ENCODE results near the gene PRKAR1B. TPM values are rescaled to one million over a fixed set of nuclear protein-coding genes. Genes with fewer than 3 reads are reported as not detected.
A peak's percentile ranks its signal among the peaks of the same experiment; 100 is the strongest.

PRKAR1B gene
- total and polyA plus RNA-seq, 4 donors = 53.1 to 238 (median 162) TPM

GRCh38 chr7:587767-588166 lies 139.3 kb downstream of the PRKAR1B start:
- no peak for DNase-seq (ENCODE audit: low read depth in 4 of 6, low spot score in 6 of 6)
- WGBS (ENCODE audit: insufficient coverage) = 87% methylated on average over 12 of the region's 12 CpGs

DNA sequence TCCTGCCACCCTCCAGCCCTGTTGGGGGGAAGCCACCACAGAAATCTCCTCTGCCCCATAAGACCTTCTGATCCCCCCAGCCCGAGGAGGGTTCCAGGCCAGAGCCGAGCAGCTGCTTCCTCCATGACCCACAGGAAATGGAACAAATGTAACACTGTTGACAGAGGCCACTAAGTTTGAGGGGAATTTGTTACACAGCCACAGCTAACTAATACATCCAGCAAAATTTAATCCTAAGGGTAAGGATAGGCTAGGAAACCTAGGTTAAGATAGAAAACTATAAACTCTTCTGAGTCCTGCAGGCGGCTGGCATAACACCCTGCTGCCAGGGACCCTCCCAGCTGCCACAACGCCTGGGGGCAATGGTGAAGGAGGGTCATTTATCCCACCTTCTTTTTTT lies 140.6 kb downstream of the PRKAR1B start:
- H3K27me3 ChIP-seq (ENCODE audit: control insufficient read depth, insufficient read depth, low read length) = no peaks in the 10 kb centered on the region
- H3K27ac ChIP-seq (ENCODE audit: low read depth, low read length) = no peak overlapping the region
- H3K9me3 ChIP-seq (ENCODE audit: control insufficient read depth, insufficient read depth, low read length) = no peaks in the 10 kb centered on the region
- WGBS (ENCODE audit: insufficient coverage) = no CpG with 5 or more reads among the region's 4 CpGs
- H3K36me3 ChIP-seq (ENCODE audit: control insufficient read depth, insufficient read depth, low read length) = peaks cover 89% of the 10 kb centered on the region
- no peak overlapping the region for H3K4me3 ChIP-seq (ENCODE audit: low read depth, low read length)
- peaks cover 32% of the 10 kb centered on the region for H3K4me1 ChIP-seq (ENCODE audit: control insufficient read depth, insufficient read depth, low read length)
- DNase-seq (ENCODE audit: low read depth in 4 of 6, low spot score in 6 of 6) = no peak

More at GRCh38 chr7:587767-588166, 139.3 kb downstream of the PRKAR1B start:
- peaks cover 89% of the 10 kb centered on the region for H3K36me3 ChIP-seq (ENCODE audit: control insufficient read depth, insufficient read depth, low read length)
- H3K4me3 ChIP-seq (ENCODE audit: low read depth, low read length) = no peak overlapping the region
- peak overlapping the region; percentile 73 for H3K27ac ChIP-seq (ENCODE audit: low read depth, low read length)
- H3K4me1 ChIP-seq (ENCODE audit: control insufficient read depth, insufficient read depth, low read length) = peaks cover 42% of the 10 kb centered on the region
- H3K9me3 ChIP-seq (ENCODE audit: control insufficient read depth, insufficient read depth, low read length) = no peaks in the 10 kb centered on the region
- no peaks in the 10 kb centered on the region for H3K27me3 ChIP-seq (ENCODE audit: control insufficient read depth, insufficient read depth, low read length)

GRCh38 chr7:585873-586272 lies 141.2 kb downstream of the PRKAR1B start:
- H3K27ac ChIP-seq (ENCODE audit: low read depth, low read length) = no peak overlapping the region
- 80% methylated on average over 5 of the region's 6 CpGs for WGBS (ENCODE audit: insufficient coverage)

GRCh38 chr7:585229-585711 lies 141.8 kb downstream of the PRKAR1B start:
- no peak for DNase-seq (ENCODE audit: low read depth in 4 of 6, low spot score in 6 of 6)
- no peaks in the 10 kb centered on the region for H3K9me3 ChIP-seq (ENCODE audit: control insufficient read depth, insufficient read depth, low read length)
- no peak overlapping the region for H3K27ac ChIP-seq (ENCODE audit: low read depth, low read length)
- 95% methylated on average over 17 of the region's 18 CpGs for WGBS (ENCODE audit: insufficient coverage)
- H3K27me3 ChIP-seq (ENCODE audit: control insufficient read depth, insufficient read depth, low read length) = no peaks in the 10 kb centered on the region
- no peak overlapping the region for H3K4me3 ChIP-seq (ENCODE audit: low read depth, low read length)
- peaks cover 20% of the 10 kb centered on the region for H3K4me1 ChIP-seq (ENCODE audit: control insufficient read depth, insufficient read depth, low read length)
- H3K36me3 ChIP-seq (ENCODE audit: control insufficient read depth, insufficient read depth, low read length) = peaks cover 80% of the 10 kb centered on the region

More at GRCh38 chr7:585873-586272, 141.2 kb downstream of the PRKAR1B start:
- no peak overlapping the region for H3K4me3 ChIP-seq (ENCODE audit: low read depth, low read length)
- no peaks in the 10 kb centered on the region for H3K27me3 ChIP-seq (ENCODE audit: control insufficient read depth, insufficient read depth, low read length)
- H3K9me3 ChIP-seq (ENCODE audit: control insufficient read depth, insufficient read depth, low read length) = no peaks in the 10 kb centered on the region
- H3K36me3 ChIP-seq (ENCODE audit: control insufficient read depth, insufficient read depth, low read length) = peaks cover 83% of the 10 kb centered on the region
- DNase-seq (ENCODE audit: low read depth in 4 of 6, low spot score in 6 of 6) = no peak
- peaks cover 26% of the 10 kb centered on the region for H3K4me1 ChIP-seq (ENCODE audit: control insufficient read depth, insufficient read depth, low read length)

DNA sequence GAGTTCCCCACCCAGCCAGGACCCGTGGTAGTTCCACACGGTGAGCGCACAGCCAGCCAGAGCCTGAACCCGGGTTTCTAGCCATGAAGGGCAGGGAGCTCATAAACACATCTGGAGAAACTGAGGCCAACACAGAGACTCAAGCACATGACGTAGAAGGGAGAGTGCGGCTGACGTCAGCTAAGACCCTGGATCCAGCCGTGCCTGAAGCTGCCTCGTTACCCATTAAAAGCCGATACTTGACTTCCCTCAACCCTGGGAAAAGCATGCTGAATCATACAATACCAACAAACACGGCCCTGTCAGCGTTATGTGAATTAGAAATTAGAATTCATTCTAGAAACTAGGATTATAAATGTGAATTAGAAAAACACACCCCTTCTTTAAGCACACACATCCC lies 142.3 kb downstream of the PRKAR1B start:
- 97% methylated on average over 8 of the region's 12 CpGs for WGBS (ENCODE audit: insufficient coverage)
- H3K27ac ChIP-seq (ENCODE audit: low read depth, low read length) = no peak overlapping the region
- peaks cover 15% of the 10 kb centered on the region for H3K4me1 ChIP-seq (ENCODE audit: control insufficient read depth, insufficient read depth, low read length)
- H3K9me3 ChIP-seq (ENCODE audit: control insufficient read depth, insufficient read depth, low read length) = no peaks in the 10 kb centered on the region
- H3K4me3 ChIP-seq (ENCODE audit: low read depth, low read length) = no peak overlapping the region
- peaks cover 75% of the 10 kb centered on the region for H3K36me3 ChIP-seq (ENCODE audit: control insufficient read depth, insufficient read depth, low read length)
- no peak for DNase-seq (ENCODE audit: low read depth in 4 of 6, low spot score in 6 of 6)
- H3K27me3 ChIP-seq (ENCODE audit: control insufficient read depth, insufficient read depth, low read length) = no peaks in the 10 kb centered on the region

GRCh38 chr7:584122-584465 lies 143.0 kb downstream of the PRKAR1B start:
- no peak overlapping the region for H3K27ac ChIP-seq (ENCODE audit: low read depth, low read length)
- no peaks in the 10 kb centered on the region for H3K27me3 ChIP-seq (ENCODE audit: control insufficient read depth, insufficient read depth, low read length)
- DNase-seq (ENCODE audit: low read depth in 4 of 6, low spot score in 6 of 6) = no peak
- H3K4me1 ChIP-seq (ENCODE audit: control insufficient read depth, insufficient read depth, low read length) = peaks cover 10% of the 10 kb centered on the region
- 91% methylated on average over 15 of the region's 15 CpGs for whole genome bisulfite sequencing (ENCODE audit: insufficient coverage)
- no peaks in the 10 kb centered on the region for H3K9me3 ChIP-seq (ENCODE audit: control insufficient read depth, insufficient read depth, low read length)
- peaks cover 73% of the 10 kb centered on the region for H3K36me3 ChIP-seq (ENCODE audit: control insufficient read depth, insufficient read depth, low read length)
- no peak overlapping the region for H3K4me3 ChIP-seq (ENCODE audit: low read depth, low read length)

DNA sequence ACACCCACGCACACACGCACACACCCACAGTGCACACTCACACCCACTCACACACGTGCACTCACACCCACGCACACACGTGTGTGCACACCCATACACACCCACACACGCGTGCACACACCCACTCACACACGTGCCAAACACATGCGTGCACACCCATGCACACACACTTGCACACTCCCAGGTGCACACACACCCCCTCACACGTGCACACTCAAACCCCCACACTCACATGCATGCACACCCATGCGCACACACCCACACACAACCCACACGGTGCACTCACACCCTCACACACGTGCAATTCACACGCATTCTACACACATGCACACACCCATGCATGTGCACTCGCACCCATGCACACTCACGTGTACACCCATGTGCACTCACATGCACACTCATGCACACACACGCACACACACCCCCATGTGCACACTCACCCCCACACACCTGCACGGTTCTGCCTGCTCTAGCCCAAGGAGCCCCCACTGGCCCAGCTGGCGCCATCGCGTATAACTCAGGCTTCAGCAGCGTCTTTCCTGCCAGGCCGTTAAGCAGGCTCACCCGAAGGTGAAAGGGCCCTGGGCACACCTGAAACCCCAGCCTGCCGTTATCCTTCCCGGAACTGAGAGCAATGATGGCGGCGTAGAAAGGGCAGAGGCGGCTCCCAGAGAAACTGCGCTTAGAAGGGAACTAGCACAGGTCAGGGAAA lies 143.5 kb downstream of the PRKAR1B start:
- Histone ChIP-seq H3K36me3 (ENCODE audit: control insufficient read depth, insufficient read depth, low read length) (peaks cover 73% of the 10 kb centered on the region), H3K4me1 (ENCODE audit: control insufficient read depth, insufficient read depth, low read length) (peaks cover 10% of the 10 kb centered on the region), H3K4me3 (ENCODE audit: low read depth, low read length) (no peak overlapping the region), H3K9me3 (ENCODE audit: control insufficient read depth, insufficient read depth, low read length) (no peaks in the 10 kb centered on the region), H3K27ac (ENCODE audit: low read depth, low read length) (no peak overlapping the region), H3K27me3 (ENCODE audit: control insufficient read depth, insufficient read depth, low read length) (no peaks in the 10 kb centered on the region)
- no peak for DNase-seq (ENCODE audit: low read depth in 4 of 6, low spot score in 6 of 6)
- WGBS (ENCODE audit: insufficient coverage) = 91% methylated on average over 30 of the region's 30 CpGs

DNA sequence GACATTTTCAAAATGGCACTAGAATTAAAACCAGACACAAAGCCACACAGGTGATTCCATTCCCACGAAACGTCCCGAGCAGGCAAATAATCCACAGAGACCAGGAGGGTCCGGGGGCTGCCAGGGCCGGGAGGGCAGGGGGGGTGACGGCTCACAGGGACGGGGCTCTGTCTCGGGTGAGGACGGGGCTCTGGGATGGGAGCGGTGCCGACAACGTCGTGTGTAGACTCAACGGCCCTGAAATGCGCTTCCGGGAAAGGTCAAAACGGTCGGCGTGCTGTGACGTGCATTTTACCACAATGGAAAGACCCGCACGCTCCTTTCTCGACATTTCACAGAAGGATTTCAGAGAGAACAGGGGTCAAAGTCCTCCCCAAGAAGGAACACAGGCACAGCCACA lies 144.2 kb downstream of the PRKAR1B start:
- Histone ChIP-seq H3K9me3 (ENCODE audit: control insufficient read depth, insufficient read depth, low read length) (no peaks in the 10 kb centered on the region), H3K36me3 (ENCODE audit: control insufficient read depth, insufficient read depth, low read length) (peaks cover 73% of the 10 kb centered on the region), H3K27me3 (ENCODE audit: control insufficient read depth, insufficient read depth, low read length) (no peaks in the 10 kb centered on the region), H3K4me3 (ENCODE audit: low read depth, low read length) (no peak overlapping the region), H3K4me1 (ENCODE audit: control insufficient read depth, insufficient read depth, low read length) (peaks cover 10% of the 10 kb centered on the region), H3K27ac (ENCODE audit: low read depth, low read length) (no peak overlapping the region)
- no peak for DNase-seq (ENCODE audit: low read depth in 4 of 6, low spot score in 6 of 6)
- 83% methylated on average over 21 of the region's 23 CpGs for WGBS (ENCODE audit: insufficient coverage)

DNA sequence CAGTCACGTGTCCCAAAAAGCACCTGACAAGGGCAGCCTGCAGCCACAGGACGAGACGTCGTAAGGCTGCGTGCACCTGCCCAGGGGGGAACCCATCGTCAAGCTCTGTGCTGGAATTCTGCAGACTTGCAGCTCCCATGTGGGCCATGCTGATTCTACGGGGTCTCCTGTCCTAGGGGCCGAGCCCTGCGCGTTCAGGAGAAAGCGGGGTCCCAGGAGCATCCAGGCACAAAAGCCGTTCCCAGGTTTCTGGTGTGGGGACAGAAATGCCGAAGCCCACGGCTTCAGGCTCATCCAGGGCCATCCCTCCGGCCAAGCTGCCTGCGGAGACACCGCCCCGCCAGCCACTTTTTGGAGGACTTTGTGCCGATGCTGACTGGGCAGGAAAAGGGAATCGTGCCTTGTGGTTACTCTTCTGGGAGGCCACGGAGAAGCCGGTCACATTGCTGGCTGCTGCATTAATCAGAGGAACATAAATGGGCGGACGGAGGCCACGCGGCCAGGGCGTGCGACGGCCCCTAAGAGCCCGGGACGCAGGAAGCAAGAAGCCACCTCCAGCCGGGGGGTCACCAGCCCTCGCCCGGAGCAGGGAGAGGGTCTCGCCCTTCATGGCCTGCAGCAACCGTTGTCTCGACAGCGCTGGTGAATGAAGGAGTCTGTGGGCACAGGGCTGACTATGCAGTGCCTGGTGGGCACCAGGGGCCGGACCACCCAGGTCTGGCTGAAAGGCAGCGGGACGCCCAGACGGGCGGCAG lies 144.8 kb downstream of the PRKAR1B start:
- peaks cover 11% of the 10 kb centered on the region for H3K4me1 ChIP-seq (ENCODE audit: control insufficient read depth, insufficient read depth, low read length)
- WGBS (ENCODE audit: insufficient coverage) = 92% methylated on average over 41 of the region's 43 CpGs
- H3K27ac ChIP-seq (ENCODE audit: low read depth, low read length) = no peak overlapping the region
- DNase-seq (ENCODE audit: low read depth in 4 of 6, low spot score in 6 of 6) = no peak
- H3K27me3 ChIP-seq (ENCODE audit: control insufficient read depth, insufficient read depth, low read length) = no peaks in the 10 kb centered on the region
- no peak overlapping the region for H3K4me3 ChIP-seq (ENCODE audit: low read depth, low read length)
- H3K9me3 ChIP-seq (ENCODE audit: control insufficient read depth, insufficient read depth, low read length) = no peaks in the 10 kb centered on the region
- H3K36me3 ChIP-seq (ENCODE audit: control insufficient read depth, insufficient read depth, low read length) = peaks cover 73% of the 10 kb centered on the region

- 90% methylated on average over 4 of the region's 16 CpGs for WGBS (ENCODE audit: insufficient coverage)
- H3K4me3 ChIP-seq (ENCODE audit: low read depth, low read length) = no peak overlapping the region
- DNase-seq (ENCODE audit: low read depth in 4 of 6, low spot score in 6 of 6) = no peak
- peaks cover 28% of the 10 kb centered on the region for H3K4me1 ChIP-seq (ENCODE audit: control insufficient read depth, insufficient read depth, low read length)
- no peak overlapping the region for H3K27ac ChIP-seq (ENCODE audit: low read depth, low read length)
- peaks cover 68% of the 10 kb centered on the region for H3K36me3 ChIP-seq (ENCODE audit: control insufficient read depth, insufficient read depth, low read length)
- H3K27me3 ChIP-seq (ENCODE audit: control insufficient read depth, insufficient read depth, low read length) = no peaks in the 10 kb centered on the region
- H3K9me3 ChIP-seq (ENCODE audit: control insufficient read depth, insufficient read depth, low read length) = no peaks in the 10 kb centered on the region
Measured at GRCh38 chr7:578386-578785, 148.7 kb downstream of the PRKAR1B start.

All from spinal cord (tissue), 10 donors.